ENCODE data around the gene UCN. TPM values are rescaled to one million over a fixed set of nuclear protein-coding genes. Genes with fewer than 3 reads are reported as not detected.

Gene UCN
- total RNA-seq, 4 donors from 2014 or later: 2.3 to 8.5 (median 2.3) TPM; not detected in 1

GRCh38 chr2:27336173-27336572 lies 27.9 kb upstream of the UCN start:
- H3K27me3 ChIP-seq: no peaks in the 10 kb centered on the region
- H3K27ac ChIP-seq: no peak overlapping the region
- intact Hi-C loops (cut with DNase I; ENCODE audit: low total_unique reads): no loop called here
- DNase-seq: no peak
- H3K4me1 ChIP-seq: no peaks in the 10 kb centered on the region
- H3K9me3 ChIP-seq: no peaks in the 10 kb centered on the region
- no peaks in the 10 kb centered on the region for H3K36me3 ChIP-seq
- no peak overlapping the region for H3K4me3 ChIP-seq
- TF ChIP-seq CTCF (IDR thresholded peaks at IDR 0.05): no peak
- TF ChIP-seq POLR2A (IDR thresholded peaks at IDR 0.05): no peak

- no peaks in the 10 kb centered on the region for H3K36me3 ChIP-seq
- no peak for DNase-seq
- H3K27ac ChIP-seq: no peak overlapping the region
- H3K4me1 ChIP-seq: no peaks in the 10 kb centered on the region
- intact Hi-C loops (cut with DNase I; ENCODE audit: low total_unique reads): no loop called here
- no peaks in the 10 kb centered on the region for H3K9me3 ChIP-seq
- no peak for TF ChIP-seq CTCF (IDR thresholded peaks at IDR 0.05)
- TF ChIP-seq POLR2A (IDR thresholded peaks at IDR 0.05): no peak
- no peak overlapping the region for H3K4me3 ChIP-seq
- no peaks in the 10 kb centered on the region for H3K27me3 ChIP-seq
Measured at GRCh38 chr2:27335311-27335710, 27.1 kb upstream of the UCN start.

- Histone ChIP-seq H3K27me3 (no peaks in the 10 kb centered on the region), H3K36me3 (no peaks in the 10 kb centered on the region), H3K9me3 (no peaks in the 10 kb centered on the region), H3K27ac (no peak overlapping the region), H3K4me3 (no peak overlapping the region), H3K4me1 (peaks cover 0 to 7% of the 10 kb centered on the region in 2 donors)
- TF ChIP-seq CTCF (IDR thresholded peaks at IDR 0.05) (no peak), POLR2A (IDR thresholded peaks at IDR 0.05) (no peak)
- DNase-seq: no peak
- intact Hi-C loops (cut with DNase I; ENCODE audit: low total_unique reads): no loop called here
Measured at GRCh38 chr2:27324720-27325119, 16.5 kb upstream of the UCN start.

GRCh38 chr2:27323596-27324285 lies 15.5 kb upstream of the UCN start:
- H3K36me3 ChIP-seq: no peaks in the 10 kb centered on the region
- peak overlapping the region; percentile 74 to 86 for H3K4me3 ChIP-seq
- intact Hi-C loops (cut with DNase I; ENCODE audit: low total_unique reads): no loop called here
- H3K27me3 ChIP-seq: no peaks in the 10 kb centered on the region
- TF ChIP-seq CTCF (IDR thresholded peaks at IDR 0.05) (no peak), POLR2A (IDR thresholded peaks at IDR 0.05) (no peak)
- no peaks in the 10 kb centered on the region for H3K9me3 ChIP-seq
- peaks cover 0 to 7% of the 10 kb centered on the region in 2 donors for H3K4me1 ChIP-seq
- H3K27ac ChIP-seq: peak overlapping the region; percentile 92
- no peak for DNase-seq

- intact Hi-C loops (cut with DNase I; ENCODE audit: low total_unique reads): no loop called here
- H3K27me3 ChIP-seq: no peaks in the 10 kb centered on the region
Measured at GRCh38 chr2:27322766-27323595, 14.7 kb upstream of the UCN start, which contains the start of gene MPV17. Gene MPV17, minus strand, starts transcription at chr2:27323097. Its CDS starts 580 bp downstream, at chr2:27322517.

More at GRCh38 chr2:27322766-27323595, 14.7 kb upstream of the UCN start, which contains the start of gene MPV17:
- no peaks in the 10 kb centered on the region for H3K36me3 ChIP-seq
- H3K4me1 ChIP-seq: peaks cover 0 to 7% of the 10 kb centered on the region in 2 donors
- TF ChIP-seq CTCF (IDR thresholded peaks at IDR 0.05) (peak in 1 of 4 experiments; percentile 24), POLR2A (IDR thresholded peaks at IDR 0.05) (peak; percentile 72 to 89)
- peak within 1 kb of the TSS; percentile 74 to 86 for H3K4me3 ChIP-seq
- DNase-seq: peak; percentile 91 to 92
- H3K9me3 ChIP-seq: no peaks in the 10 kb centered on the region
- peak within 1 kb of the TSS; percentile 92 for H3K27ac ChIP-seq

Data from uterus (tissue), 4 donors.